GM18858 (cell line): ENCODE measurements around the gene LYPLAL1.
"Not testable (repeated sequence)": the region's sequence is repeated elsewhere in the genome, so short reads cannot be mapped to it uniquely, and the experiment has no call there.

ENCODE experiments used
- ATAC-seq: cut with Tn5 transposase; IDR thresholded peaks from one replicate; pipeline ENCODE4 v1.9.1; 2021; ENCODE audit not compliant: unreplicated experiment

Gene LYPLAL1

GRCh38 chr1:219209578-219209977 lies 35.9 kb downstream of the LYPLAL1 start:
- no peak for ATAC-seq

- ATAC-seq = no peak
These were observed 36.4 kb downstream of the LYPLAL1 start for GRCh38 chr1:219210067-219210466.

GRCh38 chr1:219215477-219215876 lies 41.8 kb downstream of the LYPLAL1 start:
- ATAC-seq = no peak

GRCh38 chr1:219220945-219221344 lies 47.3 kb downstream of the LYPLAL1 start:
- peak; percentile 93 for ATAC-seq

GRCh38 chr1:219223496-219223895 lies 49.8 kb downstream of the LYPLAL1 start:
- no peak for ATAC-seq

GRCh38 chr1:219226196-219226595 lies 52.5 kb downstream of the LYPLAL1 start:
- no peak for ATAC-seq

- ATAC-seq = no peak
These were observed 53.8 kb downstream of the LYPLAL1 start for GRCh38 chr1:219227360-219228057.

- ATAC-seq = no peak
These were observed 54.4 kb downstream of the LYPLAL1 start for GRCh38 chr1:219228058-219228419.

GRCh38 chr1:219232890-219233289 lies 59.2 kb downstream of the LYPLAL1 start:
- ATAC-seq = no peak

GRCh38 chr1:219235903-219236481 lies 62.3 kb downstream of the LYPLAL1 start:
- ATAC-seq = no peak

GRCh38 chr1:219236933-219237610 lies 63.4 kb downstream of the LYPLAL1 start:
- no peak for ATAC-seq

GRCh38 chr1:219239518-219239917 lies 65.8 kb downstream of the LYPLAL1 start:
- ATAC-seq = no peak

GRCh38 chr1:219244864-219245263 lies 71.2 kb downstream of the LYPLAL1 start:
- ATAC-seq = no peak

- no peak for ATAC-seq
These were observed 73.8 kb downstream of the LYPLAL1 start for GRCh38 chr1:219247441-219247840.

- ATAC-seq = not testable (repeated sequence)
These were observed 76.8 kb downstream of the LYPLAL1 start for GRCh38 chr1:219250468-219250867.

GRCh38 chr1:219257751-219258150 lies 84.1 kb downstream of the LYPLAL1 start:
- no peak for ATAC-seq

GRCh38 chr1:219261454-219261853 lies 87.8 kb downstream of the LYPLAL1 start:
- ATAC-seq = no peak
